Breast epithelium (tissue), 4 donors: ENCODE measurements around the gene ARID4B. TPM values are rescaled to one million over a fixed set of nuclear protein-coding genes. Genes with fewer than 3 reads are reported as not detected.
"Not testable (repeated sequence)": the region's sequence is repeated elsewhere in the genome, so short reads cannot be mapped to it uniquely, and the experiment has no call there.

Experiments
- DNase-seq, 2 donors: peaks; one replicate each; pipeline ENCODE4 v3.0.0-alpha.2; 2019; ENCODE audit warnings: low spot score in 2 of 2
- H3K27ac ChIP-seq, 2 donors: fragments of 200-600 bp; sonication (generic) in 1 of 2; one replicate each; pipeline ENCODE4 v1.5.1; 2016 to 2019; ENCODE audit warnings: mild to moderate bottlenecking in 1 of 2
- H3K27me3 ChIP-seq, 2 donors: fragments of 200-600 bp; sonication (generic) in 1 of 2; one replicate each; pipeline versions ENCODE4 v1.5.1 to v1.6.0; 2017 to 2019; ENCODE audit warnings: control low read depth in 1 of 2, mild to moderate bottlenecking in 1 of 2
- H3K36me3 ChIP-seq: fragments of 200-600 bp; one replicate; pipeline ENCODE4 v1.5.1; 2019
- H3K4me1 ChIP-seq, 2 donors: fragments of 200-600 bp; sonication (generic); one replicate each; pipeline ENCODE4 v1.5.1; 2016 to 2019; ENCODE audit warnings: control low read depth in 1 of 2
- H3K4me3 ChIP-seq, 3 donors: fragments of 200-600 bp; sonication (generic); 1 replicate in 2 of 3; 2 replicates in 1 of 3; pipeline ENCODE4 v1.5.1; 2016 to 2019; ENCODE audit warnings: mild to moderate bottlenecking in 3 of 3, moderate library complexity in 2 of 3
- H3K9me3 ChIP-seq, 2 donors: fragments of 200-600 bp; sonication (generic) in 1 of 2; one replicate each; pipeline ENCODE4 v1.5.1; 2016 to 2019; ENCODE audit warnings: control low read depth in 1 of 2
- CTCF ChIP-seq, 3 donors: fragments of 450-650 bp; IDR thresholded peaks; one replicate each; pipeline ENCODE4 v1.5.1; 2016 to 2017; ENCODE audit warnings: antibody characterized with exemption in 3 of 3, mild to moderate bottlenecking in 3 of 3, moderate library complexity in 3 of 3
- POLR2A ChIP-seq: fragments of 450-650 bp; IDR thresholded peaks from one replicate; pipeline ENCODE4 v1.6.1; 2016; ENCODE audit warnings: antibody characterized with exemption, mild to moderate bottlenecking, moderate library complexity
- POLR2AphosphoS5 ChIP-seq, 3 donors: sonication (generic); formaldehyde crosslinking; IDR thresholded peaks; one replicate each; pipeline ENCODE4 v1.6.1; 2017; ENCODE audit warnings: antibody characterized with exemption in 3 of 3
- intact Hi-C: fragments of 100-400 bp; cut with DNase I; formaldehyde crosslinking; loops from one replicate; pipeline ENCODE4 v1.15.1; 2023; ENCODE audit warnings: low total_unique reads
- total RNA-seq, 3 donors: library from RNA; depleted of rRNA; stranded (reverse); fragments of >200 nt; gene quantifications; one replicate each; pipeline ENCODE4 v1.1.0, GENCODE V29; 2016

ARID4B gene
- total RNA-seq, 3 donors from 2014 or later = 34.4 to 91.6 (median 76.7) TPM

GRCh38 chr1:235367000-235367908 lies 39.3 kb upstream of the ARID4B start, which contains the start of gene TBCE:
TSS of gene TBCE (plus strand) at chr1:235367427. CDS start at chr1:235380050, 12,623 bp downstream.
- intact Hi-C loops = no loop called here
- TF ChIP-seq POLR2AphosphoS5 (IDR thresholded peaks at IDR 0.05) (peak; percentile 69 to 86 (median 74)), POLR2A (peak; percentile 45), CTCF (IDR thresholded peaks at IDR 0.05) (no peak)

GRCh38 chr1:235366286-235366685 lies 38.3 kb upstream of the ARID4B start:
- H3K4me1 ChIP-seq = no peaks in the 10 kb centered on the region
- DNase-seq = no peak
- no peaks in the 10 kb centered on the region for H3K36me3 ChIP-seq
- no peak overlapping the region for H3K4me3 ChIP-seq
- no peaks in the 10 kb centered on the region for H3K27me3 ChIP-seq
- H3K27ac ChIP-seq = no peak overlapping the region
- intact Hi-C loops = no loop called here
- TF ChIP-seq POLR2AphosphoS5 (IDR thresholded peaks at IDR 0.05) (no peak), POLR2A (no peak), CTCF (IDR thresholded peaks at IDR 0.05) (no peak)
- H3K9me3 ChIP-seq = no peaks in the 10 kb centered on the region

More at GRCh38 chr1:235367000-235367908, 39.3 kb upstream of the ARID4B start, which contains the start of gene TBCE:
- peak; percentile 93 for DNase-seq
- Histone ChIP-seq H3K4me3 (peak within 1 kb of the TSS; percentile 53 to 77 (median 74)), H3K9me3 (no peaks in the 10 kb centered on the region), H3K4me1 (no peaks in the 10 kb centered on the region), H3K27me3 (no peaks in the 10 kb centered on the region), H3K27ac (peak within 1 kb of the TSS; percentile 82 to 85), H3K36me3 (no peaks in the 10 kb centered on the region)

DNA sequence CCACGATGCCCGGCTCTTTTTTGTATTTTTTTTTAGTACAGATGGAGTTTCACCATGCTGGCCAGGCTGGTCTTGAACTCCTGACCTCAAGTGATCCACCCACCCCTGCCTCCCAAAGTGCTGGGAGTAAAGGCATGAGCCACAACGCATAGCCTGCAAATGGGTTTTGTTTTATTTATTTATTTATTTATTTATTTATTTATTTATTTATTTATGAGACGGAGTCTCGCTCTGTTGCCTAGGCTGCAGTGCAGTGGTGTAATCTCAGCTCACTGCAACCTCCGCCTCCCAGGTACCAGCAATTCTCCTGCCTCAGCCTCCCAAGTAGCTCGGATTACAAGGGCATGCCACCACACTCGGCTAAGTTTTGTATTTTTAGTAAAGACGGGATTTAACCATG lies 36.2 kb upstream of the ARID4B start:
- H3K4me1 ChIP-seq, H3K27me3 ChIP-seq, H3K36me3 ChIP-seq, H3K9me3 ChIP-seq, intact Hi-C loops, H3K4me3 ChIP-seq, H3K27ac ChIP-seq, DNase-seq: not testable (repeated sequence)

DNA sequence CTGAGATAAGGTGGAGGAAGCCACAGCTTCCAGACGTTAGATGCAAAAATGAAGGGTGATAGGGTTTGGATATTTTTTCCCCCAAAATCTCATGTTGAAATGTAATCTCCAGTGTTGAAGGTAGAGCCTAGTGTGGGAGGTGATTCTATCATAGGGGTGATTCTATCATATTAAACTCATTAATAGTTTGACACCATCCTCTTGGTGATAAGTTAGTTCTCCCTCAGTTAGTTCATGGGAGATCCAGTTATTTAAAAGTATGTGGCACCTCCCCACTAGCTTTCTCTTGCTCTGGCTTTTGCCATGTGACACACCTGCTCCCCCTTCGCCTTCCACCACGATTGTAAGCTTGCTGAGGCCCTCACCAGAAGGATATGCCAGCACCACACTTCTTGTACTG lies 30.9 kb upstream of the ARID4B start:
- Histone ChIP-seq H3K36me3 (no peaks in the 10 kb centered on the region), H3K9me3 (no peaks in the 10 kb centered on the region), H3K27me3 (no peaks in the 10 kb centered on the region), H3K27ac (no peak overlapping the region), H3K4me3 (no peak overlapping the region), H3K4me1 (no peaks in the 10 kb centered on the region)
- no peak for TF ChIP-seq CTCF (IDR thresholded peaks at IDR 0.05)
- TF ChIP-seq POLR2AphosphoS5 (IDR thresholded peaks at IDR 0.05) = no peak
- TF ChIP-seq POLR2A = no peak
- DNase-seq = no peak
- intact Hi-C loops = no loop called here

- H3K4me1 ChIP-seq = no peaks in the 10 kb centered on the region
- H3K36me3 ChIP-seq = no peaks in the 10 kb centered on the region
- H3K27me3 ChIP-seq = no peaks in the 10 kb centered on the region
- no peak overlapping the region for H3K4me3 ChIP-seq
- no peak overlapping the region for H3K27ac ChIP-seq
- no peaks in the 10 kb centered on the region for H3K9me3 ChIP-seq
- no peak for DNase-seq
- TF ChIP-seq POLR2AphosphoS5 (IDR thresholded peaks at IDR 0.05) (no peak), POLR2A (no peak), CTCF (IDR thresholded peaks at IDR 0.05) (no peak)
- intact Hi-C loops = no loop called here
Measured at GRCh38 chr1:235357485-235358373, 29.8 kb upstream of the ARID4B start.
